Mucosa of stomach (tissue), 1 donor: Measurements from ENCODE around the gene CAB39.

Experiments
- H3K27me3 ChIP-seq: one replicate; pipeline ENCODE4 v1.7.0; 2013; ENCODE audit warnings: mild to moderate bottlenecking, low read length; ENCODE audit not compliant: control insufficient read depth, insufficient read depth
- H3K36me3 ChIP-seq: one replicate; pipeline ENCODE4 v1.7.0; 2013; ENCODE audit warnings: low read length; ENCODE audit not compliant: control insufficient read depth, insufficient read depth
- H3K4me1 ChIP-seq: one replicate; pipeline ENCODE4 v1.7.0; 2013; ENCODE audit warnings: mild to moderate bottlenecking, low read length; ENCODE audit not compliant: control insufficient read depth, insufficient read depth
- H3K4me3 ChIP-seq: one replicate; pipeline ENCODE4 v1.7.0; 2013; ENCODE audit warnings: low read length
- H3K9ac ChIP-seq: one replicate; pipeline ENCODE4 v1.7.0; 2013; ENCODE audit warnings: mild to moderate bottlenecking, low read length, moderate library complexity
- H3K9me3 ChIP-seq: one replicate; pipeline ENCODE4 v1.7.0; 2013; ENCODE audit warnings: mild to moderate bottlenecking, low read length, moderate library complexity; ENCODE audit not compliant: control insufficient read depth
- donor health status: Pancreatic carcinoma.

Gene CAB39

GRCh38 chr2:230842473-230842872 lies 129.8 kb downstream of the CAB39 start:
- Histone ChIP-seq H3K27me3 (no peaks in the 10 kb centered on the region), H3K9ac (no peak overlapping the region), H3K36me3 (no peaks in the 10 kb centered on the region), H3K4me1 (no peaks in the 10 kb centered on the region), H3K9me3 (no peaks in the 10 kb centered on the region), H3K4me3 (no peak overlapping the region)

DNA sequence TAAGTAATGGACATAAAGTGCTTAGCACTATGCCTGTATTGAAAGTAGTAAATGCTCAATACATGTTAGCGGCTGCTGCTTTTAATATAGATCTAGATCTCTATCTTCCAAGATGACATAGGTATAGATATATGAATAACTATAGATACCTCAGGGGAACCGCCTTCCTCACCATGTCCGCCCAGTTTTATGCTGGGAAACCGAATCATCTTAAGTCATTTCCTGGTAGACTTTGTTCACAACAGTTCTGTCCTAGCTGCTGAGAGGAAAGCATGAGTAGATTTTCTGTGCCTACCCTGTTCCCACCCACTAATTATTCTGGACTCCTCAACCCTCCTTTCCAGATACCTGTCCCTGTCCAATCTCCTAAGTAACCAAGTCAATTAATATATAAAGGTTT lies 130.5 kb downstream of the CAB39 start:
- Histone ChIP-seq H3K36me3 (no peaks in the 10 kb centered on the region), H3K9me3 (no peaks in the 10 kb centered on the region), H3K27me3 (no peaks in the 10 kb centered on the region), H3K4me3 (no peak overlapping the region), H3K9ac (no peak overlapping the region), H3K4me1 (peaks cover 2% of the 10 kb centered on the region)

DNA sequence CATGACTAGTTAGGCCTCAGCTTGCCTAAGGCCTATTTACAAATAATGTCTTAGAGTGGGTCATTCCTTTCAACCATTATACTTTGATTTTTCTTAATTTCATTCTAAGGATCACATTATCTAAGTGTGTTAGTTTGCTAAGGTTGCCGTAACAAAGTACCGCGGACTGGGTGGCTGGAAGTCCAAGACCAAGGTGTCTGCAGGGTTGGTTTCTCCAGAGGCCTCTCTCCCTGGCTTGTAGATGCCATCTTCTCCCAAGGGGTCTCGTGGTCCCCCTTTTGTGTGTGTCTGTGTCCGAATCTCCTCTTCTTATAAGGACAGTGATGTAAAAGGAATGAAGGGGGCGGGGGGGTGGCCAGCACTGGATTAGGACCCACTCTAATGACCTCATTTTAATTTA lies 133.7 kb downstream of the CAB39 start:
- Histone ChIP-seq H3K27me3 (no peaks in the 10 kb centered on the region), H3K36me3 (no peaks in the 10 kb centered on the region), H3K9ac (no peak overlapping the region), H3K4me3 (no peak overlapping the region), H3K9me3 (no peaks in the 10 kb centered on the region), H3K4me1 (peaks cover 3% of the 10 kb centered on the region)

- Histone ChIP-seq H3K36me3 (no peaks in the 10 kb centered on the region), H3K27me3 (peaks cover 4% of the 10 kb centered on the region), H3K4me1 (peaks cover 3% of the 10 kb centered on the region), H3K4me3 (no peak overlapping the region), H3K9me3 (no peaks in the 10 kb centered on the region), H3K9ac (peak overlapping the region; percentile 22)
Measured at GRCh38 chr2:230847883-230848388, 135.3 kb downstream of the CAB39 start.

GRCh38 chr2:230849633-230850357 lies 137.2 kb downstream of the CAB39 start:
- Histone ChIP-seq H3K36me3 (no peaks in the 10 kb centered on the region), H3K27me3 (peaks cover 4% of the 10 kb centered on the region), H3K9me3 (no peaks in the 10 kb centered on the region), H3K9ac (no peak overlapping the region), H3K4me1 (peaks cover 3% of the 10 kb centered on the region), H3K4me3 (no peak overlapping the region)

- H3K9me3 ChIP-seq, result no peaks in the 10 kb centered on the region
- no peak overlapping the region for H3K4me3 ChIP-seq
- no peaks in the 10 kb centered on the region for H3K36me3 ChIP-seq
- H3K4me1 ChIP-seq, result peaks cover 3% of the 10 kb centered on the region
- H3K9ac ChIP-seq, result no peak overlapping the region
- peaks cover 4% of the 10 kb centered on the region for H3K27me3 ChIP-seq
Measured at GRCh38 chr2:230850358-230850658, 137.7 kb downstream of the CAB39 start.

GRCh38 chr2:230852113-230852512 lies 139.5 kb downstream of the CAB39 start:
- Histone ChIP-seq H3K4me3 (no peak overlapping the region), H3K27me3 (peaks cover 4% of the 10 kb centered on the region), H3K36me3 (no peaks in the 10 kb centered on the region)

DNA sequence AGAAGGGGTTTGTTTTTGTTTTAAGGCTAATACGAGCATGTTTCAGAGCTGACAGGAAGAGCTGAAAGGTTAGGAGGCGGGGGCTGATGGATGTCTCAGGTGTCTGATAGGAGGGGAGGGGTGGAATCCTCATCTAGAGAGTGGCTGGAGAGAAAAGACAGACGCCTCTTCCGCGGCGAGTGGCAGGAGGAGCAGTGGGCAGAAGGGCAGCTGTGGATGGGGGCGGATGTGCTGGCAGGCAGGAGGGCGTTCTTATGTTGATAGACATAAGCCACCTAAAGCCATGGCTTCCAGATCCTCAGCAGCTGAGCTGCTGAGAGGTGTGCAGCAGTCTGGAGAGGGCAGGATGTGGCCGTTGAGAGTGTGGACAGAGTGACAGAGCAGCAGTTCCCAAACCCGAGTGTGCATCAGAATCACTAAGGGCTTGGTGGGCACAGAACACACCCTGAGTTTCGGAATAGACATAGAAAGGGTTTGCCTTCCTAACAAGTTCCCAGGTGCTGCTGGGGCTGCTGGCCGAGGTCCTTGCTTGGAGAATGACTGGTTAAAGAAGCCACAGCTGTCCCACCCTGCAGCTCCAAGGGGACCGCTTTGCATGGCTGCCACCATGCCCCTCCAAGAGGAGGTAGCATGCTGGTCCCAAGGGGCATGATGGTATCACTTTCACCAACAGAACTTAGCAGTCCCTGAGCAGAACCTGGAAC lies 149.1 kb downstream of the CAB39 start:
- no peaks in the 10 kb centered on the region for H3K9me3 ChIP-seq
- no peak overlapping the region for H3K4me3 ChIP-seq
- no peaks in the 10 kb centered on the region for H3K36me3 ChIP-seq
- H3K4me1 ChIP-seq, result peaks cover 8% of the 10 kb centered on the region
- peaks cover 21% of the 10 kb centered on the region for H3K27me3 ChIP-seq
- H3K9ac ChIP-seq, result no peak overlapping the region

More at GRCh38 chr2:230852113-230852512, 139.5 kb downstream of the CAB39 start:
- peaks cover 3% of the 10 kb centered on the region for H3K4me1 ChIP-seq
- H3K9ac ChIP-seq, result no peak overlapping the region
- H3K9me3 ChIP-seq, result no peaks in the 10 kb centered on the region

DNA sequence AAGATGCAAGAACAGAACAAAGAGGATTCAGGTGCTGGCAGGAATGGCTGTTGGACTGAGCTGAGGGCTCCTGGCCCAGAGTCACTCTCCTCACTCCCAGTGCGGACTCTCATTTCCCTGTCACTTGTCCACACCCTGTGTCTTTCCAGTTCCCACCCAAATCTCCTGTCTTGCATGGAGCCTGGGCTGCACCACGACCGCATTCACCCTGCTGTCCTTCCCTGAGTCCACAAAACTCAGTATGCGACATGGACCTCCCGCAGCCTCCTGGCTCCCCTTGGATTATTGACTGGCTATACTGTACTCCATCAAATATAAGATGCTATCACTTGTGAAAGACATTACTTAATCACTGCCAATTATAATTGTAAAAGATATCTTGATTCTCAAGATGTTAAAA lies 149.7 kb downstream of the CAB39 start:
- Histone ChIP-seq H3K4me3 (no peak overlapping the region), H3K4me1 (peaks cover 12% of the 10 kb centered on the region), H3K36me3 (no peaks in the 10 kb centered on the region), H3K27me3 (peaks cover 21% of the 10 kb centered on the region), H3K9me3 (no peaks in the 10 kb centered on the region), H3K9ac (no peak overlapping the region)

GRCh38 chr2:230863031-230863430 lies 150.4 kb downstream of the CAB39 start:
- Histone ChIP-seq H3K27me3 (peaks cover 21% of the 10 kb centered on the region), H3K4me3 (no peak overlapping the region), H3K36me3 (no peaks in the 10 kb centered on the region), H3K4me1 (peaks cover 13% of the 10 kb centered on the region), H3K9me3 (no peaks in the 10 kb centered on the region), H3K9ac (no peak overlapping the region)

GRCh38 chr2:230863442-230864121 lies 150.9 kb downstream of the CAB39 start:
- Histone ChIP-seq H3K36me3 (no peaks in the 10 kb centered on the region), H3K27me3 (peaks cover 21% of the 10 kb centered on the region), H3K4me3 (no peak overlapping the region), H3K9me3 (no peaks in the 10 kb centered on the region), H3K4me1 (peaks cover 13% of the 10 kb centered on the region), H3K9ac (no peak overlapping the region)

GRCh38 chr2:230864122-230864604 lies 151.5 kb downstream of the CAB39 start:
- H3K9ac ChIP-seq, result no peak overlapping the region

More at GRCh38 chr2:230864122-230864604, 151.5 kb downstream of the CAB39 start:
- Histone ChIP-seq H3K4me1 (peaks cover 13% of the 10 kb centered on the region), H3K36me3 (no peaks in the 10 kb centered on the region), H3K27me3 (peaks cover 21% of the 10 kb centered on the region), H3K9me3 (no peaks in the 10 kb centered on the region), H3K4me3 (no peak overlapping the region)
